ENCODE results near the gene MRPL24.

DNA sequence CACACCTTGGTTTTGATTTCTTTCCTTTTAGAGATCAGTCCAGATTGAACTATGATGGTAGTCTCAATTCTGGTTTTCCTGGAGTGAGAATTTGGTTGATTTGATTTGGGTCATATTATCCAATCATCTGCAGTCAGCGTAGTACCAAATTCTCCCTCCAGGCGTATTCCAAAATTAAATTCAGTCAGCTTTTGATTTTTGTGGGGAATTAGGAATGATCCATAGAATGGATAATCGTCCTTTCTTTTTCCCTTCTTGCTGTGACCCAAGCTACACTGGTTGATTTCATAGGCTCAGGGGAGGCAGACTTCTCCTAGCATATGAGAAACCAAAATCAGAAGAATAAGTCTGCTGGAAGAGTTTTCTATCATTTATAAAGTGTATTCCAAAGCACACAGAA is 31.3 kb upstream of the MRPL24 start:
- TF ChIP-seq L3MBTL2 (conservative IDR thresholded peaks at IDR 0.05) (no peak), ELF4 (IDR thresholded peaks at IDR 0.05) (no peak), NFRKB (IDR thresholded peaks at IDR 0.05) (no peak), FOXM1 (IDR thresholded peaks at IDR 0.05; ENCODE audit: borderline replicate concordance) (no peak), SUZ12 (IDR thresholded peaks at IDR 0.05) (no peak)
